ENCODE data around the gene NR3C1. TPM values are rescaled to one million over a fixed set of nuclear protein-coding genes. Genes with fewer than 3 reads are reported as not detected.

NR3C1 gene
- total RNA-seq, 2 experiments from 2014 or later = 52.7 to 55.6 TPM

GRCh38 chr5:143308731-143309130 lies 94.8 kb downstream of the NR3C1 start:
- POLR2A ChIA-PET = no interaction called here
- intact Hi-C loops (cut with micrococcal nuclease) = no loop called here
- TF ChIP-seq, protein P1, sequence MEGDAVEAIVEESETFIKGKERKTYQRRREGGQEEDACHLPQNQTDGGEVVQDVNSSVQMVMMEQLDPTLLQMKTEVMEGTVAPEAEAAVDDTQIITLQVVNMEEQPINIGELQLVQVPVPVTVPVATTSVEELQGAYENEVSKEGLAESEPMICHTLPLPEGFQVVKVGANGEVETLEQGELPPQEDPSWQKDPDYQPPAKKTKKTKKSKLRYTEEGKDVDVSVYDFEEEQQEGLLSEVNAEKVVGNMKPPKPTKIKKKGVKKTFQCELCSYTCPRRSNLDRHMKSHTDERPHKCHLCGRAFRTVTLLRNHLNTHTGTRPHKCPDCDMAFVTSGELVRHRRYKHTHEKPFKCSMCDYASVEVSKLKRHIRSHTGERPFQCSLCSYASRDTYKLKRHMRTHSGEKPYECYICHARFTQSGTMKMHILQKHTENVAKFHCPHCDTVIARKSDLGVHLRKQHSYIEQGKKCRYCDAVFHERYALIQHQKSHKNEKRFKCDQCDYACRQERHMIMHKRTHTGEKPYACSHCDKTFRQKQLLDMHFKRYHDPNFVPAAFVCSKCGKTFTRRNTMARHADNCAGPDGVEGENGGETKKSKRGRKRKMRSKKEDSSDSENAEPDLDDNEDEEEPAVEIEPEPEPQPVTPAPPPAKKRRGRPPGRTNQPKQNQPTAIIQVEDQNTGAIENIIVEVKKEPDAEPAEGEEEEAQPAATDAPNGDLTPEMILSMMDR (IDR thresholded peaks at IDR 0.05) = no peak
- ATAC-seq (no peak), DNase-seq (no peak)
- Mint-ChIP-seq H3K9me3 (peaks cover 16% of the 10 kb centered on the region), H3K27ac (no peak overlapping the region), H3K27me3 (no peaks in the 10 kb centered on the region), H3K4me3 (no peak overlapping the region), H3K4me1 (ENCODE audit: low read depth) (peaks cover 45% of the 10 kb centered on the region), H3K36me3 (ENCODE audit: low read depth) (peaks cover 82% of the 10 kb centered on the region)
- CTCF ChIA-PET = no interaction called here

DNA sequence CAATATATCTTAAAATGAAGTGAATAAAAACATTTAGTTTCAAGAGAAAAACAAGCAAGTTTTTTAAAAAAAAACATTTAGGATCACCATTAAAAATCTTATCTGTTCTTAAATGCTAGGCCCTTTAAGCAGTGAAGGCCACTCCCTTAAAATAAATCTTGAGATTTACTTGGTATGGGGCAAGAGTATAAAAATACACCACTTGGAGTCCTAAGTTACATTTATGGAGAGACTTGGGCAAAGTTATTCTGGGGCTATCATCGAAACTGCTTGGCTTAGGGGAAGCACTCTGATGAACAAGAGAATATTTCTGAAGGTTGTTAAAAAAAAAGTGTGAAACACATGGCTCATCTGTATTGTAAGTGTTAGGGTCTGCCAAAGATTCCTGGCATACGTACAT lies 97.4 kb downstream of the NR3C1 start:
- TF ChIP-seq, protein P1 (IDR thresholded peaks at IDR 0.05) = no peak
- H3K4me3 Mint-ChIP-seq = no peak overlapping the region
- peaks cover 16% of the 10 kb centered on the region for H3K9me3 Mint-ChIP-seq
- ChIA-PET POLR2A (interaction anchor here (0.8 kb wide), 1 partner anchor 11 kb away, joined by 3 read pairs; no protein-coding TSS in a partner anchor), CTCF (no interaction called here)
- peaks cover 39% of the 10 kb centered on the region for H3K4me1 Mint-ChIP-seq (ENCODE audit: low read depth)
- DNase-seq (no peak), ATAC-seq (no peak)
- H3K27ac Mint-ChIP-seq = no peak overlapping the region
- no peaks in the 10 kb centered on the region for H3K27me3 Mint-ChIP-seq
- peaks cover 69% of the 10 kb centered on the region for H3K36me3 Mint-ChIP-seq (ENCODE audit: low read depth)
- intact Hi-C loops (cut with micrococcal nuclease) = no loop called here

GRCh38 chr5:143304836-143305475 lies 98.5 kb downstream of the NR3C1 start:
- POLR2A ChIA-PET = interaction anchor here (0.8 kb wide), 1 partner anchor 10 kb away, joined by 3 read pairs; no protein-coding TSS in a partner anchor
- H3K4me3 Mint-ChIP-seq = no peak overlapping the region
- H3K36me3 Mint-ChIP-seq (ENCODE audit: low read depth) = peaks cover 67% of the 10 kb centered on the region
- H3K9me3 Mint-ChIP-seq = peaks cover 16% of the 10 kb centered on the region
- H3K27ac Mint-ChIP-seq = no peak overlapping the region
- intact Hi-C loops (cut with micrococcal nuclease) = no loop called here
- CTCF ChIA-PET = no interaction called here
- H3K27me3 Mint-ChIP-seq = no peaks in the 10 kb centered on the region
- peaks cover 35% of the 10 kb centered on the region for H3K4me1 Mint-ChIP-seq (ENCODE audit: low read depth)
- ATAC-seq (no peak), DNase-seq (no peak)
- TF ChIP-seq, protein P1 (IDR thresholded peaks at IDR 0.05) = no peak

GRCh38 chr5:143302341-143303045 lies 101.0 kb downstream of the NR3C1 start:
- H3K27me3 Mint-ChIP-seq = no peaks in the 10 kb centered on the region
- intact Hi-C loops (cut with micrococcal nuclease) = no loop called here
- H3K36me3 Mint-ChIP-seq (ENCODE audit: low read depth) = peaks cover 60% of the 10 kb centered on the region
- H3K27ac Mint-ChIP-seq = no peak overlapping the region
- CTCF ChIA-PET = no interaction called here
- TF ChIP-seq, protein P1 (IDR thresholded peaks at IDR 0.05) = no peak
- POLR2A ChIA-PET = no interaction called here
- no peak overlapping the region for H3K4me3 Mint-ChIP-seq
- H3K4me1 Mint-ChIP-seq (ENCODE audit: low read depth) = peaks cover 27% of the 10 kb centered on the region
- DNase-seq (no peak), ATAC-seq (no peak)
- H3K9me3 Mint-ChIP-seq = peaks cover 12% of the 10 kb centered on the region

DNA sequence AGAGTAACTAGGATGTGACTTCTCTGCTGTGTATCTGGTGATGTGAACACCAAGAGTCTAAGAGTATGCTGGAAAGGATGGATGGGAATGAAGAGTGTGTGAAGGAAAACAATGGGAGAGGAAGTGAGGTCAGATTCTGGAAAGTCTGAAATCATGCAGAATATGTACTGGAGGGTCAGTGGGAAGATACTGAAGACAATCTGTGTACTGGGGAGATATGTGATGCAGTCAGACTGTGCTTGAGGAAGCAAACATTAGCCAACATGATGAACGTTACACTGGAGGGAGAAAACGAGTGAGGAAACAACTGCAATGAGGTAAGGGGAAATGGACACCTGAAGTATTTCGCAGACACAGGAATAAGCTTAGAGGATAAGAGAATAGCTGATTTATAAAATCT lies 105.7 kb downstream of the NR3C1 start:
- no peaks in the 10 kb centered on the region for H3K9me3 Mint-ChIP-seq
- no peak for DNase-seq
- H3K4me1 Mint-ChIP-seq (ENCODE audit: low read depth) = peaks cover 4% of the 10 kb centered on the region
- no peaks in the 10 kb centered on the region for H3K27me3 Mint-ChIP-seq
- POLR2A ChIA-PET = no interaction called here
- H3K4me3 Mint-ChIP-seq = no peak overlapping the region
- TF ChIP-seq, protein P1 (IDR thresholded peaks at IDR 0.05) = no peak
- no peak overlapping the region for H3K27ac Mint-ChIP-seq
- H3K36me3 Mint-ChIP-seq (ENCODE audit: low read depth) = peaks cover 45% of the 10 kb centered on the region
- CTCF ChIA-PET = no interaction called here
- intact Hi-C loops (cut with micrococcal nuclease) = no loop called here
- no peak for ATAC-seq
